Measurements from ENCODE around the gene RAB14.
A peak's percentile ranks its signal among the peaks of the same experiment; 100 is the strongest.

RAB14 gene

GRCh38 chr9:121201738-121202533, at the start of gene RAB14:
RAB14 (minus strand) TSS chr9:121201869; CDS start chr9:121193412, 8,457 bp downstream.
- Histone ChIP-seq H3K4me3 (ENCODE audit: insufficient read length, low read depth) (peak within 1 kb of the TSS; percentile 79), H3K9me3 (ENCODE audit: insufficient read depth, low read length) (no peaks in the 10 kb centered on the region), H3K36me3 (ENCODE audit: insufficient read depth, insufficient read length, low read length) (no peaks in the 10 kb centered on the region), H3K27me3 (ENCODE audit: insufficient read depth, insufficient read length) (no peaks in the 10 kb centered on the region), H3K4me1 (ENCODE audit: insufficient read depth, insufficient read length) (no peaks in the 10 kb centered on the region), H3K9ac (ENCODE audit: insufficient read length, low read depth) (peak within 1 kb of the TSS; percentile 94)
- peak; percentile 98 for DNase-seq (ENCODE audit: low read depth, low spot score)
- TF ChIP-seq SUZ12 (IDR thresholded peaks at IDR 0.05; ENCODE audit: extremely low read depth, insufficient read depth, insufficient read length) (no peak), YY1 (IDR thresholded peaks at IDR 0.05; ENCODE audit: insufficient read depth, insufficient read length) (peak; percentile 87)

GRCh38 chr9:121249563-121249962, 47.9 kb upstream of the RAB14 start:
- H3K4me1 ChIP-seq (ENCODE audit: insufficient read depth, insufficient read length): peaks cover 3% of the 10 kb centered on the region
- TF ChIP-seq YY1 (IDR thresholded peaks at IDR 0.05; ENCODE audit: insufficient read depth, insufficient read length) (no peak), ZNF274 (IDR thresholded peaks at IDR 0.05; ENCODE audit: low read depth, low read length) (no peak), SUZ12 (IDR thresholded peaks at IDR 0.05; ENCODE audit: extremely low read depth, insufficient read depth, insufficient read length) (no peak)
- H3K27me3 ChIP-seq (ENCODE audit: insufficient read depth, insufficient read length): peaks cover 16% of the 10 kb centered on the region
- no peak overlapping the region for H3K9ac ChIP-seq (ENCODE audit: insufficient read length, low read depth)
- H3K4me3 ChIP-seq (ENCODE audit: insufficient read length, low read depth): no peak overlapping the region
- H3K9me3 ChIP-seq (ENCODE audit: insufficient read depth, low read length): peaks cover 2% of the 10 kb centered on the region
- no peaks in the 10 kb centered on the region for H3K36me3 ChIP-seq (ENCODE audit: insufficient read depth, insufficient read length, low read length)
- DNase-seq (ENCODE audit: low read depth, low spot score): no peak

GRCh38 chr9:121246821-121247561, 45.3 kb upstream of the RAB14 start:
- Histone ChIP-seq H3K27me3 (ENCODE audit: insufficient read depth, insufficient read length) (no peaks in the 10 kb centered on the region), H3K4me3 (ENCODE audit: insufficient read length, low read depth) (no peak overlapping the region), H3K9ac (ENCODE audit: insufficient read length, low read depth) (no peak overlapping the region), H3K4me1 (ENCODE audit: insufficient read depth, insufficient read length) (no peaks in the 10 kb centered on the region), H3K36me3 (ENCODE audit: insufficient read depth, insufficient read length, low read length) (no peaks in the 10 kb centered on the region), H3K9me3 (ENCODE audit: insufficient read depth, low read length) (peaks cover 15% of the 10 kb centered on the region)
- no peak for TF ChIP-seq SUZ12 (IDR thresholded peaks at IDR 0.05; ENCODE audit: extremely low read depth, insufficient read depth, insufficient read length)
- TF ChIP-seq YY1 (IDR thresholded peaks at IDR 0.05; ENCODE audit: insufficient read depth, insufficient read length): no peak
- no peak for TF ChIP-seq ZNF274 (IDR thresholded peaks at IDR 0.05; ENCODE audit: low read depth, low read length)
- DNase-seq (ENCODE audit: low read depth, low spot score): no peak

DNA sequence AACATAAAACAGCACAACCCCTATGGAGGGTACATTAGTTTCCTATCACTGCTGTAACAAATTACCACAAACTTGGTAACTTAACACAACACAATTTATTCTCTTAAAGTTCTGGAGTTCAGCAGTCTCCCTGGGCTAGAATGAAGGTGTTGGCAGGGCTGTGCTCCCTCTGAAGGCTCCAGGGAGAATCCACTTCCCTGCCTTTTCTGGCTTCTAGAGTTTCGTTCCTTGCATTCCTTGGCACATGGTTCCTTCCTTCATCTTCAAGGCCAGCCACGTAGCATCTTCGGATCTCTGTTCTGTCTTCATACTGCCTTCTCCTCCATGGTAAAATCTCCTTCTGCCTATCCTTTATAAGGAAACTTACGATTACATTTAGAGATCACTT, 41.3 kb upstream of the RAB14 start:
- H3K4me3 ChIP-seq (ENCODE audit: insufficient read length, low read depth): no peak overlapping the region
- no peaks in the 10 kb centered on the region for H3K27me3 ChIP-seq (ENCODE audit: insufficient read depth, insufficient read length)
- no peak overlapping the region for H3K9ac ChIP-seq (ENCODE audit: insufficient read length, low read depth)
- TF ChIP-seq ZNF274 (IDR thresholded peaks at IDR 0.05; ENCODE audit: low read depth, low read length): no peak
- TF ChIP-seq SUZ12 (IDR thresholded peaks at IDR 0.05; ENCODE audit: extremely low read depth, insufficient read depth, insufficient read length): no peak
- no peak for TF ChIP-seq YY1 (IDR thresholded peaks at IDR 0.05; ENCODE audit: insufficient read depth, insufficient read length)
- H3K36me3 ChIP-seq (ENCODE audit: insufficient read depth, insufficient read length, low read length): no peaks in the 10 kb centered on the region
- peaks cover 15% of the 10 kb centered on the region for H3K9me3 ChIP-seq (ENCODE audit: insufficient read depth, low read length)
- no peaks in the 10 kb centered on the region for H3K4me1 ChIP-seq (ENCODE audit: insufficient read depth, insufficient read length)
- no peak for DNase-seq (ENCODE audit: low read depth, low spot score)

- TF ChIP-seq ZNF274 (IDR thresholded peaks at IDR 0.05; ENCODE audit: low read depth, low read length) (no peak), YY1 (IDR thresholded peaks at IDR 0.05; ENCODE audit: insufficient read depth, insufficient read length) (no peak), SUZ12 (IDR thresholded peaks at IDR 0.05; ENCODE audit: extremely low read depth, insufficient read depth, insufficient read length) (no peak)
- DNase-seq (ENCODE audit: low read depth, low spot score): no peak
- Histone ChIP-seq H3K9ac (ENCODE audit: insufficient read length, low read depth) (no peak overlapping the region), H3K27me3 (ENCODE audit: insufficient read depth, insufficient read length) (no peaks in the 10 kb centered on the region), H3K4me3 (ENCODE audit: insufficient read length, low read depth) (no peak overlapping the region), H3K4me1 (ENCODE audit: insufficient read depth, insufficient read length) (no peaks in the 10 kb centered on the region), H3K36me3 (ENCODE audit: insufficient read depth, insufficient read length, low read length) (no peaks in the 10 kb centered on the region), H3K9me3 (ENCODE audit: insufficient read depth, low read length) (peaks cover 15% of the 10 kb centered on the region)
Measured at GRCh38 chr9:121242219-121242958, 40.7 kb upstream of the RAB14 start.

GRCh38 chr9:121240472-121241135, 38.9 kb upstream of the RAB14 start:
- no peak overlapping the region for H3K9ac ChIP-seq (ENCODE audit: insufficient read length, low read depth)
- no peak for DNase-seq (ENCODE audit: low read depth, low spot score)
- TF ChIP-seq SUZ12 (IDR thresholded peaks at IDR 0.05; ENCODE audit: extremely low read depth, insufficient read depth, insufficient read length): no peak
- TF ChIP-seq ZNF274 (IDR thresholded peaks at IDR 0.05; ENCODE audit: low read depth, low read length): no peak
- TF ChIP-seq YY1 (IDR thresholded peaks at IDR 0.05; ENCODE audit: insufficient read depth, insufficient read length): no peak
- no peaks in the 10 kb centered on the region for H3K27me3 ChIP-seq (ENCODE audit: insufficient read depth, insufficient read length)
- H3K9me3 ChIP-seq (ENCODE audit: insufficient read depth, low read length): peaks cover 15% of the 10 kb centered on the region
- no peaks in the 10 kb centered on the region for H3K36me3 ChIP-seq (ENCODE audit: insufficient read depth, insufficient read length, low read length)
- no peak overlapping the region for H3K4me3 ChIP-seq (ENCODE audit: insufficient read length, low read depth)
- no peaks in the 10 kb centered on the region for H3K4me1 ChIP-seq (ENCODE audit: insufficient read depth, insufficient read length)

Measured in NT2/D1 (cell line).